ENCODE results near the gene LRFN5.
"Not testable (repeated sequence)": the region's sequence is repeated elsewhere in the genome, so short reads cannot be mapped to it uniquely, and the experiment has no call there.

Gene LRFN5

GRCh38 chr14:41899416-41899815, 292.7 kb downstream of the LRFN5 start:
- no peak for DNase-seq (ENCODE audit: low spot score)

- DNase-seq (ENCODE audit: low spot score): no peak
Observed at GRCh38 chr14:41900644-41901043, 294.0 kb downstream of the LRFN5 start.

- DNase-seq (ENCODE audit: low spot score): no peak
Observed at GRCh38 chr14:41901089-41901488, 294.4 kb downstream of the LRFN5 start.

- DNase-seq (ENCODE audit: low spot score): no peak
Observed at GRCh38 chr14:41905394-41905964, 298.8 kb downstream of the LRFN5 start.

- DNase-seq (ENCODE audit: low spot score): not testable (repeated sequence)
Observed at GRCh38 chr14:41911155-41911554, 304.5 kb downstream of the LRFN5 start.

GRCh38 chr14:41913398-41913797, 306.7 kb downstream of the LRFN5 start:
- no peak for DNase-seq (ENCODE audit: low spot score)

- no peak for DNase-seq (ENCODE audit: low spot score)
Observed at GRCh38 chr14:41915732-41916131, 309.1 kb downstream of the LRFN5 start.

- DNase-seq (ENCODE audit: low spot score): no peak
Observed at GRCh38 chr14:41916313-41916712, 309.6 kb downstream of the LRFN5 start.

GRCh38 chr14:41925409-41925808, 318.7 kb downstream of the LRFN5 start:
- no peak for DNase-seq (ENCODE audit: low spot score)

- DNase-seq (ENCODE audit: low spot score): no peak
Observed at GRCh38 chr14:41950428-41951151, 343.9 kb downstream of the LRFN5 start.

Measured in AG08396 (cell line).